ENCODE measurements around the gene ADAMTS3. TPM values are rescaled to one million over a fixed set of nuclear protein-coding genes. Genes with fewer than 3 reads are reported as not detected.

ADAMTS3 gene
- polyA plus RNA-seq, 1 donor from 2014 or later, result 0.20 TPM

- TF ChIP-seq MXI1 (conservative IDR thresholded peaks at IDR 0.05; ENCODE audit: poor library complexity, severe bottlenecking) (no peak), REST (IDR thresholded peaks at IDR 0.05; ENCODE audit: borderline replicate concordance) (no peak), POLR2AphosphoS5 (IDR thresholded peaks at IDR 0.05) (no peak), SMC3 (conservative IDR thresholded peaks at IDR 0.05; ENCODE audit: poor library complexity) (no peak), RAD21 (conservative IDR thresholded peaks at IDR 0.05) (no peak), EZH2 (IDR thresholded peaks at IDR 0.05; ENCODE audit: borderline replicate concordance, insufficient read depth, low read length, poor library complexity, severe bottlenecking) (no peak), TAF1 (IDR thresholded peaks at IDR 0.05; ENCODE audit: low read depth) (no peak), EP300 (conservative IDR thresholded peaks at IDR 0.05; ENCODE audit: poor library complexity, severe bottlenecking) (no peak), CTCF (IDR thresholded peaks at IDR 0.05; ENCODE audit: poor library complexity, severe bottlenecking) (no peak)
- Histone ChIP-seq H2AFZ (ENCODE audit: low read depth, low read length) (no peak overlapping the region), H3K9me3 (ENCODE audit: low read length) (no peaks in the 10 kb centered on the region), H3K27me3 (ENCODE audit: insufficient read depth, low read depth, low read length) (no peaks in the 10 kb centered on the region), H3K4me3 (ENCODE audit: low read length) (no peak overlapping the region), H3K79me2 (replicated peaks; ENCODE audit: insufficient read depth, low read length) (no peaks in the 10 kb centered on the region), H3F3A (ENCODE audit: insufficient read depth, low read length, poor library complexity, severe bottlenecking) (no peaks in the 10 kb centered on the region), H3K36me3 (ENCODE audit: insufficient read depth, low read length) (no peaks in the 10 kb centered on the region), H3K9ac (ENCODE audit: low read length) (no peak overlapping the region), H3K4me2 (ENCODE audit: low read length) (no peak overlapping the region), H3K27ac (ENCODE audit: low read length) (no peak overlapping the region), H4K20me1 (ENCODE audit: insufficient read depth) (no peaks in the 10 kb centered on the region), H3K9me2 (ENCODE audit: insufficient read depth, low read length) (no peaks in the 10 kb centered on the region)
Observed at GRCh38 chr4:72442715-72443114, 126.3 kb downstream of the ADAMTS3 start.

- Histone ChIP-seq H3K9me3 (ENCODE audit: low read length) (no peaks in the 10 kb centered on the region), H3K9me2 (ENCODE audit: insufficient read depth, low read length) (no peaks in the 10 kb centered on the region), H4K20me1 (ENCODE audit: insufficient read depth) (no peaks in the 10 kb centered on the region), H3K27ac (ENCODE audit: low read length) (no peak overlapping the region), H3K36me3 (ENCODE audit: insufficient read depth, low read length) (no peaks in the 10 kb centered on the region), H3K4me3 (ENCODE audit: low read length) (no peak overlapping the region), H3K27me3 (ENCODE audit: insufficient read depth, low read depth, low read length) (no peaks in the 10 kb centered on the region), H3K79me2 (replicated peaks; ENCODE audit: insufficient read depth, low read length) (no peaks in the 10 kb centered on the region), H3F3A (ENCODE audit: insufficient read depth, low read length, poor library complexity, severe bottlenecking) (no peaks in the 10 kb centered on the region), H3K4me2 (ENCODE audit: low read length) (no peak overlapping the region), H2AFZ (ENCODE audit: low read depth, low read length) (no peak overlapping the region), H3K9ac (ENCODE audit: low read length) (no peak overlapping the region)
- TF ChIP-seq TAF1 (IDR thresholded peaks at IDR 0.05; ENCODE audit: low read depth) (no peak), RAD21 (conservative IDR thresholded peaks at IDR 0.05) (no peak), EZH2 (IDR thresholded peaks at IDR 0.05; ENCODE audit: borderline replicate concordance, insufficient read depth, low read length, poor library complexity, severe bottlenecking) (no peak), POLR2AphosphoS5 (IDR thresholded peaks at IDR 0.05) (no peak), CTCF (IDR thresholded peaks at IDR 0.05; ENCODE audit: poor library complexity, severe bottlenecking) (no peak), SMC3 (conservative IDR thresholded peaks at IDR 0.05; ENCODE audit: poor library complexity) (no peak), EP300 (conservative IDR thresholded peaks at IDR 0.05; ENCODE audit: poor library complexity, severe bottlenecking) (no peak), REST (IDR thresholded peaks at IDR 0.05; ENCODE audit: borderline replicate concordance) (no peak), MXI1 (conservative IDR thresholded peaks at IDR 0.05; ENCODE audit: poor library complexity, severe bottlenecking) (no peak)
Observed at GRCh38 chr4:72442147-72442546, 126.9 kb downstream of the ADAMTS3 start.
